GM12864 (cell line): ENCODE measurements around the gene LRRC42.

ENCODE experiments used
- DNase-seq: peaks from one replicate; pipeline ENCODE4 v3.0.0-alpha.2; 2011; ENCODE audit warnings: low read depth
- H3K4me3 ChIP-seq: 2 replicates; pipeline ENCODE4 v1.5.1; 2011; ENCODE audit warnings: mild to moderate bottlenecking, low read depth, low read length, control low read depth
- TF ChIP-seq, protein P1 (sequence below): IDR thresholded peaks from 2 replicates; pipeline ENCODE4 v1.5.1; 2011; ENCODE audit warnings: low read depth, mild to moderate bottlenecking, moderate library complexity, low read length, control low read depth, inconsistent platforms; ENCODE audit errors: missing control alignments

The LRRC42 gene

DNA sequence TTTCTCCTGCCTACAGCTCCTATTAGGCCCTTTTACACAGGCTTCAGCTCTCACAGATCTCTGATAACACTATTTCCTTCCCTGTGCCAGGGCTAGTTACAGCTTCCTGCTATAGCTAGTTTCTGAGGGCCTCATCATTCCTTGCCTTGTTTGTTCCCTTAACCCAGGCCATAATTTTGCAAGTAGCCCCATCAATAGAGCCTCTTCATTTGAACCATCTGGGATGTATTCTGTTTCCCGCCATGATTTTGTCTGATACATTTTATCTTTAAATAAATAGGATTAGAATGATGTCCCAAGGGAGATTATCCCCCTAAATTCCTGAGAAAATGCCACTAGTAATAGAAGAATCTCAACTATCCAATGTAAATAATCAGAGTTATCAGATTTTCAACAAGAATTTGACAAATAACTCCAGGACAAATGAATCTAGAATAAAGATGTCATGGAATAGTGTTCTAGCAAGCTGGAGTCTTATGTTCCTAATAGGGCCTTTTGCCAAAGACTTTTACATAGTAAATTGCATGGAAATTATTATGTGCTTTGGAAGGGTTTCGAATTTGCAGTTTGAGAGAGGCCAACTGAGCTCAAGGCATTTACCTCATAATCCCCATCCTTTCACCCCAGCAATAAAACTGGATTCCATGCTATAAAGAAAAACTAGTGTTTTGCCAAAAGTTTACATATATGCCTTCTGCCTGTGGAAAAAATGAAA lies 16.7 kb upstream of the LRRC42 start:
- DNase-seq, result no peak
- H3K4me3 ChIP-seq, result no peak overlapping the region
- TF ChIP-seq, protein P1, sequence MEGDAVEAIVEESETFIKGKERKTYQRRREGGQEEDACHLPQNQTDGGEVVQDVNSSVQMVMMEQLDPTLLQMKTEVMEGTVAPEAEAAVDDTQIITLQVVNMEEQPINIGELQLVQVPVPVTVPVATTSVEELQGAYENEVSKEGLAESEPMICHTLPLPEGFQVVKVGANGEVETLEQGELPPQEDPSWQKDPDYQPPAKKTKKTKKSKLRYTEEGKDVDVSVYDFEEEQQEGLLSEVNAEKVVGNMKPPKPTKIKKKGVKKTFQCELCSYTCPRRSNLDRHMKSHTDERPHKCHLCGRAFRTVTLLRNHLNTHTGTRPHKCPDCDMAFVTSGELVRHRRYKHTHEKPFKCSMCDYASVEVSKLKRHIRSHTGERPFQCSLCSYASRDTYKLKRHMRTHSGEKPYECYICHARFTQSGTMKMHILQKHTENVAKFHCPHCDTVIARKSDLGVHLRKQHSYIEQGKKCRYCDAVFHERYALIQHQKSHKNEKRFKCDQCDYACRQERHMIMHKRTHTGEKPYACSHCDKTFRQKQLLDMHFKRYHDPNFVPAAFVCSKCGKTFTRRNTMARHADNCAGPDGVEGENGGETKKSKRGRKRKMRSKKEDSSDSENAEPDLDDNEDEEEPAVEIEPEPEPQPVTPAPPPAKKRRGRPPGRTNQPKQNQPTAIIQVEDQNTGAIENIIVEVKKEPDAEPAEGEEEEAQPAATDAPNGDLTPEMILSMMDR, result no peak

DNA sequence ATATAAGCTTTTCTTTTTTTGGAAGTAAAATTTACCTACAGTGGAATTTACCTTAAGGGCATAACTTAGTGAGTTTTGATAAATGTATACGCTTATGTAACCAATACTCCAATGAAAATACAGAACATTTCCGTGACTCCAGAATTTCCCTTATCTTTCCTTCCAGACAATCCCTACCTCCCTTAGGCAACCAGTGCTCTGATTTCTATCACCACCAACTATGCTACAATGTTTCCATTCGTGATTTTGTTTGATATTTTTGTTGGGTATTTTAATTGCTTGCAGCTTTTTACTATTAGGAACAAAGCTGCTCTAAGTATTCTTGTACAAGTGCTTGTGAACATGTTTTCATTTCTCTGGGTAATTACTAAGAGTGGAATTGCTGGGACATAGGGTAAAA lies 15.2 kb upstream of the LRRC42 start:
- no peak overlapping the region for H3K4me3 ChIP-seq
- no peak for DNase-seq
- TF ChIP-seq, protein P1, result no peak

DNA sequence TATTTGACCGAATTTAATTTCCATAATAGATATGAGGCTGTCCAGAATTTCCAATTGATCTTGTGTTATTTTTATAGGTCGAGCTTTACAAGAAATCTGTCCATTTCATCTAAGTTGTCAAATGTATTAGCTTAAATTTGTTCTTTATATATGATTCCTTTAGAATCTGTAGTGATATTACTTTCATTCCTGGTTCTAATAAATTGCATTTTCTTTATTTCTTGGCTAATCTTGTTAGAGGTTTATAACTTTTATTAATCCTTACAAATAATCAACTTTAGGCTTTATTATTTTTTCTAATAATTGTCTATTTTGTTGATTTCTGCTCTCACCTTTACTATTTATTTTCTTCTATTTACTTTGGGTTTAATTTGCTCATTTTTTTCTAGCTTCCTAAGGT lies 14.6 kb upstream of the LRRC42 start:
- no peak for DNase-seq
- TF ChIP-seq, protein P1, result no peak
- H3K4me3 ChIP-seq, result no peak overlapping the region

DNA sequence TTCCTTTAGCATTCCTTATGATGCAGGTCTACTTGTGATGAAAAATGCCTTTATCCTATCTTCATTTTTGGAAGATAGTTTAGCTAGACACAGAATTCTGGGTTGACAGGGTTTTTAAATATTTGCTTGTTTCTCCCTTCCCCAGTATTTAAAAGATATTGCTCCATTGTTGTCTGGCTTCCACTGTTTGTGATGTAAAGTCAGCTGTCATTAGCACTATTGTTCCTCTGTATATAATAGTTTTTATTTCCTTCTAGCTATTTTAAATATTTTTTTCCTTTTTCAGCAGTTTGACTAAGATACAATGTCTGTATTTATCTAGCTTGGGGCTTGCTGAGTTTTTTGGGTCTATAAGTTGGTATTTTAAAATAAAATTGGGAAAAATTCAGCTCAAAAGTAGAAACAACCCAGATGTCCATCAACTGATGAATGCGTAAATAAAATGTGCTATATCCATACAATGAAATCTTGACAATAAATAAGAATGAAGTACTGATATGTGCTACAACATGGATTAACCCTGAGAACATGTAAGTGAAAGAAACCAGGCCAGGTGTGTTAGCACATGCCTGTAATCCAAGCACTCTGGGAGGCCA lies 11.9 kb upstream of the LRRC42 start:
- TF ChIP-seq, protein P1, result no peak
- no peak overlapping the region for H3K4me3 ChIP-seq
- no peak for DNase-seq

DNA sequence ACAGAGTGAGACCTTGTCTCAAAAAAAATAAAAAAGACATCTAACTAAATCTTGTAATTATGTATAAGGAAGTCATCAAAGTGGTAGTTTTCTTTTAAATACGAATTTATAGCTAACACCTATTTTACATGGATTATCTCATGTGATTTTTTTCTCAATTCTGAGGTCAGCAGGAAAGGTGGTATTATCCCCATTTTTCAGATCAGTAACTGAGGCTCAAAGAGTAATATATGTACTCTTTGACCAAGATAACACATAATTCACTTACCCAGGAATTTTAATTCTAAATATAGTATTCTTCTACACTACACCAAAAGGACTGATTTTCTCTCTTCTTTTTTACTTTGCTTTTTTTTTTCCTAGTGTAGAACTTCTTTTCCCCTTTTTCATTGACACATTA lies 9.7 kb upstream of the LRRC42 start:
- no peak overlapping the region for H3K4me3 ChIP-seq
- DNase-seq, result no peak
- TF ChIP-seq, protein P1, result no peak

DNA sequence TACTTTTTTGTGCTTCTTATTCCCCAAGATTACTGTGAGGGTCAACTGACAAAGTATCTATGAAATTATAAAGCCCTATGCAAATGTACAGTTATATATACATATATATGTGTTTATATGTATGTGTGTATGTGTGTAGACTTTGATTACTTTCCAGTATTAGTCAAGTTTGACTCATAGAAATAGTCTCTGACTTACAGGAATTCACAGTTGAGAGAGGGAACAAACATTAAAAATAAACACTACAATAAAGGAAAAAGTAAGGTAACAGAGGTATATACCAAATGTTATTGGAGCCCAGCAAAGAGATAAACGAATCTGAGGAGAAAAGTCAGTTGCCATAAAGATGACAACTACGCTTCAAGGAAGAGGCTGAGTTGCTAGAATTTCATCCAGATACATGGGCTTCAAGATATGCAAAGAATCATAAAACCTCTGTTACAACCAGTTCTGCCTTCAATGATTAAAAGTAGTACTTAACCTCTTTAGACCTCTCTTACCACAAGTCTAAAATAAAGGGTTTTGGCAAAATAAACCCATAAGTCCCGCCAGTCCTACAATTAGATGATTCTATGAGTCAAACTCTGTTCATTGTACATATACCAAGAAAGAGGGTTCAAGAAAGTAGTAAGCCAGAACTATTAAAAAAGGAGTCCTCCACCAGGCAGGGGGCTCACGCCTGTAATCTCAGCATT lies 7.9 kb upstream of the LRRC42 start:
- TF ChIP-seq, protein P1, result no peak
- H3K4me3 ChIP-seq, result no peak overlapping the region
- DNase-seq, result no peak
